ENCODE data around the gene CCNK.

Gene CCNK

GRCh38 chr14:99554757-99555531 is 73.7 kb downstream of the CCNK start:
- DNase-seq: no peak

- DNase-seq: no peak
Observed at GRCh38 chr14:99556134-99556791, 75.1 kb downstream of the CCNK start.

GRCh38 chr14:99559286-99559990 is 78.2 kb downstream of the CCNK start:
- DNase-seq: no peak

GRCh38 chr14:99560403-99560802 is 79.2 kb downstream of the CCNK start:
- DNase-seq: no peak

GRCh38 chr14:99560922-99561683 is 79.9 kb downstream of the CCNK start:
- DNase-seq: no peak

GRCh38 chr14:99561864-99562263 is 80.7 kb downstream of the CCNK start:
- DNase-seq: no peak

All from suppressor macrophage (primary cell).